Right lobe of liver (tissue), 4 donors: ENCODE measurements around the gene CCNK.

Experiments used
- CTCF ChIP-seq, 4 donors: fragments of 200-600 bp in 3 of 4; fragments of 450-650 bp in 1 of 4; IDR thresholded peaks; one replicate each; pipeline versions ENCODE4 v1.5.1 to v1.8.0; 2016 to 2022; ENCODE audit warnings: antibody characterized with exemption in 4 of 4, mild to moderate bottlenecking in 2 of 4
- POLR2A ChIP-seq: fragments of 450-650 bp; IDR thresholded peaks from one replicate; pipeline ENCODE4 v1.6.1; 2017; ENCODE audit warnings: antibody characterized with exemption, mild to moderate bottlenecking
- donor health status: DM: no; HTN: no; CAD: no.
- donor health status: DM: no; HTN: no; CAD: no.
- donor health status: DM: no; HTN: yes; CAD: no.

GRCh38 chr14:99441157-99441870, 39.9 kb upstream of the CCNK start:
- no peak for TF ChIP-seq CTCF (IDR thresholded peaks at IDR 0.05)
- TF ChIP-seq POLR2A, result no peak
